Ishikawa (cell line): Measurements from ENCODE around the gene QPCT.

ENCODE experiments used
- FOXM1 ChIP-seq: IDR thresholded peaks from 2 replicates; pipeline ENCODE4 v1.6.1; 2012; ENCODE audit warnings: low read depth, borderline replicate concordance
- NFIC ChIP-seq: IDR thresholded peaks from 2 replicates; pipeline ENCODE4 v1.6.1; 2012
- TAF1 ChIP-seq: IDR thresholded peaks from 2 replicates; pipeline ENCODE4 v1.6.1; 2012; ENCODE audit warnings: low read depth, mild to moderate bottlenecking
- YY1 ChIP-seq: IDR thresholded peaks from 2 replicates; pipeline ENCODE4 v1.6.1; 2012; ENCODE audit warnings: low read depth
- TF ChIP-seq, protein P1 (sequence below): IDR thresholded peaks from 2 replicates; pipeline ENCODE4 v1.6.1; 2012; ENCODE audit warnings: low read depth, mild to moderate bottlenecking

DNA sequence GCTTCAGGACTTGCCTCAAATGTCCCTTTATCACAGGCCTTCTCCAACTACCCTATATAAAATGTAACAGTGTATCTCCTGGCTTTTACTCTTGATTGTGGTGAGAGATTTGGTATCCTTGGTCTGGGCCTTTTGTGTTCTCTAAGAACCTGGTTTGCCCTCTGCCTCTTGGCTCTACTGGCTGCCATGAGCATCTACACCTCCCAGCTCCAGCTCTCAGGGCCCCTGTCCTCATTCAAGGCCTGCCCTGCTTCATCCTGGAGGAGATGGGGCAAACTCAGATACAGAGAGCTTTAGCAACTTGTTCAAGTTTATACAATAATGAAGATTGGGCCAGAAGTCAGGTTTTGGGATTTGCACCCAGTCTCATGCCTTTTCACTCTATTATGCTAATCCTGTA, 45.0 kb downstream of the QPCT start:
- TF ChIP-seq, protein P1, sequence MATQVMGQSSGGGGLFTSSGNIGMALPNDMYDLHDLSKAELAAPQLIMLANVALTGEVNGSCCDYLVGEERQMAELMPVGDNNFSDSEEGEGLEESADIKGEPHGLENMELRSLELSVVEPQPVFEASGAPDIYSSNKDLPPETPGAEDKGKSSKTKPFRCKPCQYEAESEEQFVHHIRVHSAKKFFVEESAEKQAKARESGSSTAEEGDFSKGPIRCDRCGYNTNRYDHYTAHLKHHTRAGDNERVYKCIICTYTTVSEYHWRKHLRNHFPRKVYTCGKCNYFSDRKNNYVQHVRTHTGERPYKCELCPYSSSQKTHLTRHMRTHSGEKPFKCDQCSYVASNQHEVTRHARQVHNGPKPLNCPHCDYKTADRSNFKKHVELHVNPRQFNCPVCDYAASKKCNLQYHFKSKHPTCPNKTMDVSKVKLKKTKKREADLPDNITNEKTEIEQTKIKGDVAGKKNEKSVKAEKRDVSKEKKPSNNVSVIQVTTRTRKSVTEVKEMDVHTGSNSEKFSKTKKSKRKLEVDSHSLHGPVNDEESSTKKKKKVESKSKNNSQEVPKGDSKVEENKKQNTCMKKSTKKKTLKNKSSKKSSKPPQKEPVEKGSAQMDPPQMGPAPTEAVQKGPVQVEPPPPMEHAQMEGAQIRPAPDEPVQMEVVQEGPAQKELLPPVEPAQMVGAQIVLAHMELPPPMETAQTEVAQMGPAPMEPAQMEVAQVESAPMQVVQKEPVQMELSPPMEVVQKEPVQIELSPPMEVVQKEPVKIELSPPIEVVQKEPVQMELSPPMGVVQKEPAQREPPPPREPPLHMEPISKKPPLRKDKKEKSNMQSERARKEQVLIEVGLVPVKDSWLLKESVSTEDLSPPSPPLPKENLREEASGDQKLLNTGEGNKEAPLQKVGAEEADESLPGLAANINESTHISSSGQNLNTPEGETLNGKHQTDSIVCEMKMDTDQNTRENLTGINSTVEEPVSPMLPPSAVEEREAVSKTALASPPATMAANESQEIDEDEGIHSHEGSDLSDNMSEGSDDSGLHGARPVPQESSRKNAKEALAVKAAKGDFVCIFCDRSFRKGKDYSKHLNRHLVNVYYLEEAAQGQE = no peak
- TF ChIP-seq NFIC = no peak
- TF ChIP-seq YY1 = no peak
- no peak for TF ChIP-seq TAF1
- no peak for TF ChIP-seq FOXM1
